Osteocyte (in vitro differentiated cells): ENCODE measurements around the gene TMEM37. TPM values are rescaled to one million over a fixed set of nuclear protein-coding genes. Genes with fewer than 3 reads are reported as not detected.

Experiments
- DNase-seq: peaks from one replicate; pipeline ENCODE4 v3.0.0; 2021; ENCODE audit warnings: mixed read lengths; ENCODE audit not compliant: unreplicated experiment; ENCODE audit errors: extremely low spot score
- H3K27ac Mint-ChIP-seq: one replicate; pipeline ENCODE4 v1.8.0; 2021; ENCODE audit warnings: mild to moderate bottlenecking, mixed read lengths; ENCODE audit not compliant: unreplicated experiment
- H3K27me3 Mint-ChIP-seq: one replicate; pipeline ENCODE4 v1.8.0; 2021; ENCODE audit warnings: mixed read lengths; ENCODE audit not compliant: unreplicated experiment
- H3K36me3 Mint-ChIP-seq: one replicate; pipeline ENCODE4 v1.8.0; 2021; ENCODE audit warnings: mixed read lengths; ENCODE audit not compliant: unreplicated experiment
- H3K4me1 Mint-ChIP-seq: one replicate; pipeline ENCODE4 v1.8.0; 2021; ENCODE audit warnings: mixed read lengths; ENCODE audit not compliant: unreplicated experiment
- H3K4me3 Mint-ChIP-seq: one replicate; pipeline ENCODE4 v1.8.0; 2021; ENCODE audit warnings: mild to moderate bottlenecking, moderate library complexity, mixed read lengths; ENCODE audit not compliant: unreplicated experiment
- H3K9me3 Mint-ChIP-seq: one replicate; pipeline ENCODE4 v1.8.0; 2021; ENCODE audit warnings: mixed read lengths; ENCODE audit not compliant: unreplicated experiment
- total RNA-seq: library from RNA; stranded (reverse); gene quantifications from 2 replicates; pipeline ENCODE4 v1.2.1, GENCODE V29; 2021
- TF ChIP-seq, protein P1 (sequence below): fragments of 200-600 bp; sonication (generic); IDR thresholded peaks from 2 replicates; pipeline ENCODE4 v1.5.0; 2021; ENCODE audit warnings: antibody characterized with exemption, mild to moderate bottlenecking, moderate library complexity

TMEM37 gene
- total RNA-seq, 1 donor from 2014 or later: 0.40 TPM

DNA sequence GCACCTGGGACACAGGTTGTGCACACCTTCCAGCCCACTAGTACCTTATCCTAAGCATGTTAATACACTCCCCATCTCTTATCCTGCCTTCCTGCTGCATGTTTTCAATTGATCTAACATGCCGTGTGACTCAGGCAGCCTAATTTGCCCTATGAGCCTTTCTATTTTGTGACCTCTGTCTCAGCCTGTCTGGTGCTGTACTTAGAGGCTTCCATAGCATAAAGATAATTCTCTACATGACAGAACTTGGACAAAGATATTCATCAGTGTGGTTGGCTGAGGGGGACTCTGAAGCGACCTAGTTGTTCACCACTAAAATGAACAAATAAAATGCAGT, 8.6 kb upstream of the TMEM37 start:
- Mint-ChIP-seq H3K36me3 (no peaks in the 10 kb centered on the region), H3K27me3 (peaks cover 77% of the 10 kb centered on the region), H3K4me1 (no peaks in the 10 kb centered on the region), H3K9me3 (peaks cover 3% of the 10 kb centered on the region), H3K4me3 (no peak overlapping the region), H3K27ac (no peak overlapping the region)
- DNase-seq: no peak
- TF ChIP-seq, protein P1, sequence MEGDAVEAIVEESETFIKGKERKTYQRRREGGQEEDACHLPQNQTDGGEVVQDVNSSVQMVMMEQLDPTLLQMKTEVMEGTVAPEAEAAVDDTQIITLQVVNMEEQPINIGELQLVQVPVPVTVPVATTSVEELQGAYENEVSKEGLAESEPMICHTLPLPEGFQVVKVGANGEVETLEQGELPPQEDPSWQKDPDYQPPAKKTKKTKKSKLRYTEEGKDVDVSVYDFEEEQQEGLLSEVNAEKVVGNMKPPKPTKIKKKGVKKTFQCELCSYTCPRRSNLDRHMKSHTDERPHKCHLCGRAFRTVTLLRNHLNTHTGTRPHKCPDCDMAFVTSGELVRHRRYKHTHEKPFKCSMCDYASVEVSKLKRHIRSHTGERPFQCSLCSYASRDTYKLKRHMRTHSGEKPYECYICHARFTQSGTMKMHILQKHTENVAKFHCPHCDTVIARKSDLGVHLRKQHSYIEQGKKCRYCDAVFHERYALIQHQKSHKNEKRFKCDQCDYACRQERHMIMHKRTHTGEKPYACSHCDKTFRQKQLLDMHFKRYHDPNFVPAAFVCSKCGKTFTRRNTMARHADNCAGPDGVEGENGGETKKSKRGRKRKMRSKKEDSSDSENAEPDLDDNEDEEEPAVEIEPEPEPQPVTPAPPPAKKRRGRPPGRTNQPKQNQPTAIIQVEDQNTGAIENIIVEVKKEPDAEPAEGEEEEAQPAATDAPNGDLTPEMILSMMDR: no peak

DNA sequence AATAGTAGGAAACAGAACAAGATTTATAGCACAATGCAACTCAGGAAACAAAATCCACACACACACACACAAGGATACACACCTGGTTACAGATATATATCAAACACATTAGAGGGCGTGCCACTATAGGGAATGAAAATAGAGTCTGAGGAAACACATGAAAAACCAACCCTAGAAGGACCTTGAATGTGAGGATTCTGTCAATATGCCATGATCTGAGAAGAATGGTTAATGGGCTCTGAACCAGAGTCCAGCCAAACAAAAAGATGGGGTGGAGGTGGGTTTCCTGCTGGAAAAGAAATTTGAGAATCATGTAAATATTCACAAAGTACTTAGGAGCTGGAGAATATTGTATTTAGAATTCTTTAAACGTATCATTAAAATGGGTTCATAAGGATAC, 7.8 kb upstream of the TMEM37 start:
- no peak for DNase-seq
- H3K27me3 Mint-ChIP-seq: peaks cover 82% of the 10 kb centered on the region
- no peak overlapping the region for H3K4me3 Mint-ChIP-seq
- H3K36me3 Mint-ChIP-seq: no peaks in the 10 kb centered on the region
- no peaks in the 10 kb centered on the region for H3K4me1 Mint-ChIP-seq
- TF ChIP-seq, protein P1: no peak
- no peak overlapping the region for H3K27ac Mint-ChIP-seq
- peaks cover 3% of the 10 kb centered on the region for H3K9me3 Mint-ChIP-seq

DNA sequence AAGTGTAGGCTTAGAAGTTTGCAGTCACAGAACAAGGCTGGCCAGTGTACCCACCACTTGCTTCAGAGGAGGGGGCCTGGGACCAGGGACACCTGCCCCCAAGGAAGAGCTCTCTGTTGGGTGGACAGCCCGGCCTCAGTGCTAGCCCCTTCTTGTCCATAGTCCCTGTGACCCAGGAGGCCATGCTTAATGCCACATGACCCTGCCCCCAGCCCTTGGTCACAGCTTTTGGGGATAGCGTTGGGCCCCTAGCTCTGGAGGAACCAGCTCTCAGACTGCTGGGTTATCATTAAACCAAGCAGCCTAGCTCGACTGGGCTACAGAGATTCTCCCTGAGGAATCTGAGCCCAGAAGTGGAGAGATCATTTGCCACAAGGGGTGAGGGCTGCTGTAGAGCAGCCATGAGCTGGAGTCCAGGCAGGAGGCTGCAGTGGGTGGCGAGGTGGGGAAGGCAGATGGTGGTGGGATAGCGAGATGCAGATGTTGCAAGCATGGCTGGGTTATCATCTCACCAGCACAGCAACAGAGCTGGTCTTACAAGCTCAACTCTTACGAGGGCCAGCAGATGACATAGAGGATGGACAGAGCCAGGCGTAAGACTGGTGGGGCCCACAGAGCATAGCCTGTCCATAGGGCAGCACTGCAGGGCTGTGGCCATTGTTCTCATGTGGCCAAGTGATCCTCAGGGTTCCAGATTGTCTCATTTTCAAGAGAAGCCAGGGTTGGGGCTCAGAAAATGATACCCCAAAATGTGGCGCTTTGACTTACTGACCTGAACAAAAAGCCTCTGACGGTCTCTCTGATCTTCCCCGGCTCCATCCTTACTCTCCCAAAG, 7.2 kb upstream of the TMEM37 start:
- H3K4me1 Mint-ChIP-seq: no peaks in the 10 kb centered on the region
- H3K27me3 Mint-ChIP-seq: peaks cover 88% of the 10 kb centered on the region

DNA sequence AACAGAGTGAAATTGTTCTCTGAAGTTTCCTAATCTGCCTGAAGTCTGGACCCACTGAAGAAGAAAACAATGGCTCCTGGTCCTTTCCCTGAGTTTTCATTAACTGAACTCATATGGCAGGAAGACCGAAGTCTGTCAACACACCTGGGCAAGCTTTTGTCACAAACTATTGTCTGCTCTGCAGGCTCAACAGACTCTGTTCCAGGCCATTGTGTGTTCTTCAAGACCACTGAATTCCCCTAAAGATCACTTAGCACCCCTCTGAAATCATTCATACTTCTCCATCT, 6.6 kb upstream of the TMEM37 start:
- no peak for DNase-seq
- Mint-ChIP-seq H3K9me3 (peaks cover 3% of the 10 kb centered on the region), H3K4me3 (no peak overlapping the region), H3K27ac (no peak overlapping the region), H3K4me1 (no peaks in the 10 kb centered on the region), H3K27me3 (peaks cover 84% of the 10 kb centered on the region), H3K36me3 (no peaks in the 10 kb centered on the region)
- TF ChIP-seq, protein P1: no peak

More for the DNA sequence above, 7.2 kb upstream of the TMEM37 start:
- no peak for DNase-seq
- H3K36me3 Mint-ChIP-seq: no peaks in the 10 kb centered on the region
- no peak overlapping the region for H3K27ac Mint-ChIP-seq
- peaks cover 3% of the 10 kb centered on the region for H3K9me3 Mint-ChIP-seq
- no peak overlapping the region for H3K4me3 Mint-ChIP-seq
- TF ChIP-seq, protein P1: no peak

DNA sequence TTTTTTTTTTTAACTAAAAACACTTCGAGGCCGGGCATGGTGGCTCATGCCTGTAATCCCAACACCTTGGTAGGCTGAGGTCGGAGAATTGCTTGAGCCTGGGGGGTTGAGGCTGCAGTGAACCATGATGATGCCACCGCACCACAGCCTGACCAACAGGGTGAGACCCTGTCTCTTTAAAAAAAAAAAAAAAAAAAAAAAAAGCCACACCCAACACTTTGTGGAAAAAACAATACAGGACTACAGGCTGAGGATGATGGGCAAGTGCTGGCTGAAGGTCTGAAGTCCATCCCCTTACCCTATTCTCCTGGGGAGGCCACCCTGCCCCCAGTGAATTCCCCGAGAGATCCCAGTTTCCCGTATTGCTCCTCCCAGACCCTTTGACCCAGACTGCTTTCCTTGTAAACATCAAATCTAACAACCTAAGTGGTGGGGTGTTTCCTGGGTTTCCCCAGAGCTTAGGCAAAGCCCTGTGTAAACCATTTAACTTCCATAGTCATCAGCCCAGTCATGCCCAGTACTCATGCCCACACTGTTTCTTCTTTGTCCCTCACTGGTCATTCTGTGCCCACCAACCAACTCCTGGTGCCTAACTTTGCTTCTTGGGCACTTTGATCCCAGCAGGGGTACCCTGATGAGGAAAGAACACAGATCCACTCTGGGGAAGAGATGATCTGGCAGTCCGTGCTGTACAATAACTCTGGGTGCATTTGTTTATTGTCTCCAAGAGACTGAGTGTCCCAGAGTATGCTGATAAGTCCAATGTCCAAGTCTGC, 5.8 kb upstream of the TMEM37 start:
- DNase-seq: no peak
- Mint-ChIP-seq H3K4me1 (peaks cover 1% of the 10 kb centered on the region), H3K36me3 (no peaks in the 10 kb centered on the region), H3K9me3 (peaks cover 3% of the 10 kb centered on the region), H3K27me3 (peaks cover 80% of the 10 kb centered on the region), H3K27ac (no peak overlapping the region), H3K4me3 (no peak overlapping the region)
- TF ChIP-seq, protein P1: no peak
